Measurements from ENCODE around the gene TUNAR.

The TUNAR gene

GRCh38 chr14:95885866-95886265 is 9.2 kb downstream of the TUNAR start:
- FAIRE-seq (no peak), DNase-seq (ENCODE audit: insufficient read length, low spot score) (no peak)
- no peak for TF ChIP-seq POLR2A (IDR thresholded peaks at IDR 0.05; ENCODE audit: low read depth, low read length)
- TF ChIP-seq TAF1 (IDR thresholded peaks at IDR 0.05; ENCODE audit: low read depth, low read length): no peak
- no peak for TF ChIP-seq POU2F2 (IDR thresholded peaks at IDR 0.05; ENCODE audit: low read depth, low read length)
- TF ChIP-seq SPI1 (IDR thresholded peaks at IDR 0.05; ENCODE audit: low read depth, low read length): no peak
- no peak for TF ChIP-seq POLR2AphosphoS5 (IDR thresholded peaks at IDR 0.05; ENCODE audit: low read depth, low read length)
- TF ChIP-seq PAX5 (IDR thresholded peaks at IDR 0.05; ENCODE audit: insufficient read depth, low read length, severe bottlenecking): no peak

DNA sequence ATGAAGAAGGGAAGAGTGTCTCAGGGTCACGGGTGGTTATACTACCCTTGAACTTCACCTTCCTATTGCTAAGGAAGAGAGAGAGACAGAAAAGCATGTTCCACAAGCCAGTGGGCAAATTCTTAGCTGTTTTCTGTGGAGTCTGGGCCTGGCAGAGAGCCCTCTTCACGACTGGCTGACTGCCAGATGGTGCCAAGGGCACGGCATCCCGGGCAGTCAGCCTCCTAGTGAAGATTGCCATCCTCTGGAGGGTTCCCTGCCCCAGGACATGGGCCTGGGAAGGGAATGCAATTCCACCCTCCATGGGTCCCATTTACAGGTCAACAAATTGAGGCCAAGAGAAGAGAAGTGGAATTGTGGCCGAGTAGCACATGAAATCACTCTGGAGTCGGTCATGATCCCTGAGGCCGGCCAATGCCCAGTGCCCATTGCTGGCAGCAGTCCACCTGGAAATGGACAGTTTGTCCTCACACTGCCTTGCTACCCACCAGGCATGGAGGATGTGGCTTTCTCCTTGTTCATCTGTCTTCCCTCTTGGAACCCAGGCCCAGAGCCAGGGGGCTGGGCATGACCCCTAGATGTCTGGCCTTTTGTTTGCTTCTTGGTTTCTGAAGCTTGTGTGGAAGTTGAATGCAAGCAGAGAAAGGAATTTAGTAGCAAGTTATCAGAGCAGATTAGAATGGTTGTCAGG is 9.9 kb downstream of the TUNAR start:
- DNase-seq (ENCODE audit: insufficient read length, low spot score): no peak
- FAIRE-seq: no peak
- TF ChIP-seq POLR2AphosphoS5 (IDR thresholded peaks at IDR 0.05; ENCODE audit: low read depth, low read length) (no peak), SPI1 (IDR thresholded peaks at IDR 0.05; ENCODE audit: low read depth, low read length) (no peak), PAX5 (IDR thresholded peaks at IDR 0.05; ENCODE audit: insufficient read depth, low read length, severe bottlenecking) (no peak), POLR2A (IDR thresholded peaks at IDR 0.05; ENCODE audit: low read depth, low read length) (no peak), POU2F2 (IDR thresholded peaks at IDR 0.05; ENCODE audit: low read depth, low read length) (no peak), TAF1 (IDR thresholded peaks at IDR 0.05; ENCODE audit: low read depth, low read length) (no peak)

- no peak for DNase-seq (ENCODE audit: insufficient read length, low spot score)
- no peak for TF ChIP-seq POLR2A (IDR thresholded peaks at IDR 0.05; ENCODE audit: low read depth, low read length)
- no peak for TF ChIP-seq PAX5 (IDR thresholded peaks at IDR 0.05; ENCODE audit: insufficient read depth, low read length, severe bottlenecking)
- no peak for TF ChIP-seq SPI1 (IDR thresholded peaks at IDR 0.05; ENCODE audit: low read depth, low read length)
- TF ChIP-seq POU2F2 (IDR thresholded peaks at IDR 0.05; ENCODE audit: low read depth, low read length): no peak
- no peak for TF ChIP-seq TAF1 (IDR thresholded peaks at IDR 0.05; ENCODE audit: low read depth, low read length)
- TF ChIP-seq POLR2AphosphoS5 (IDR thresholded peaks at IDR 0.05; ENCODE audit: low read depth, low read length): no peak
- no peak for FAIRE-seq
Observed at GRCh38 chr14:95887351-95887750, 10.7 kb downstream of the TUNAR start.

- TF ChIP-seq PAX5 (IDR thresholded peaks at IDR 0.05; ENCODE audit: insufficient read depth, low read length, severe bottlenecking) (no peak), POLR2AphosphoS5 (IDR thresholded peaks at IDR 0.05; ENCODE audit: low read depth, low read length) (no peak), POU2F2 (IDR thresholded peaks at IDR 0.05; ENCODE audit: low read depth, low read length) (no peak), POLR2A (IDR thresholded peaks at IDR 0.05; ENCODE audit: low read depth, low read length) (no peak), SPI1 (IDR thresholded peaks at IDR 0.05; ENCODE audit: low read depth, low read length) (no peak), TAF1 (IDR thresholded peaks at IDR 0.05; ENCODE audit: low read depth, low read length) (no peak)
Observed at GRCh38 chr14:95889236-95889979, 12.8 kb downstream of the TUNAR start.

DNA sequence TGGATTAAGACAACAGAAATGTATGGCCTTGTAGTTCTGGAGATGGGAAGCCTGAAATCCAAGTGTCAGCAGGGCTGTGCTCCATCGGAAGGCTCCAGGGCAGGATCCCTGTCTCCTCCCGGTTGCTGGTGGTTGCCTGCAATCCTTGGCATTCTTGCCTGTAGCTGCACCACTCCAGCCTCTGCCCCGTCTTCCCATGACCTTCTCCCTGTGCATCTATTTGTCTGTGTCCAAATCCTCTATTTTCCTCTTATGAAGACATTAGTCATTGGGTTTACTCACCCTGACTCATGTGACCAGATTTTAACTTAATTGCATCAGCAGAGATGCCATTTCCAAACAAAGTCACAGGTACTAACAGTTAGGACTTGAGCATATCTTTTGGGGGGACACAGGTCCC is 15.1 kb downstream of the TUNAR start:
- FAIRE-seq (no peak), DNase-seq (ENCODE audit: insufficient read length, low spot score) (no peak)
- TF ChIP-seq POU2F2 (IDR thresholded peaks at IDR 0.05; ENCODE audit: low read depth, low read length): no peak
- no peak for TF ChIP-seq TAF1 (IDR thresholded peaks at IDR 0.05; ENCODE audit: low read depth, low read length)
- no peak for TF ChIP-seq PAX5 (IDR thresholded peaks at IDR 0.05; ENCODE audit: insufficient read depth, low read length, severe bottlenecking)
- TF ChIP-seq POLR2AphosphoS5 (IDR thresholded peaks at IDR 0.05; ENCODE audit: low read depth, low read length): no peak
- TF ChIP-seq SPI1 (IDR thresholded peaks at IDR 0.05; ENCODE audit: low read depth, low read length): no peak
- TF ChIP-seq POLR2A (IDR thresholded peaks at IDR 0.05; ENCODE audit: low read depth, low read length): no peak

More at GRCh38 chr14:95889236-95889979, 12.8 kb downstream of the TUNAR start:
- no peak for FAIRE-seq
- DNase-seq (ENCODE audit: insufficient read length, low spot score): no peak

- TF ChIP-seq POLR2AphosphoS5 (IDR thresholded peaks at IDR 0.05; ENCODE audit: low read depth, low read length) (no peak), POU2F2 (IDR thresholded peaks at IDR 0.05; ENCODE audit: low read depth, low read length) (no peak), SPI1 (IDR thresholded peaks at IDR 0.05; ENCODE audit: low read depth, low read length) (no peak), TAF1 (IDR thresholded peaks at IDR 0.05; ENCODE audit: low read depth, low read length) (no peak), PAX5 (IDR thresholded peaks at IDR 0.05; ENCODE audit: insufficient read depth, low read length, severe bottlenecking) (no peak), POLR2A (IDR thresholded peaks at IDR 0.05; ENCODE audit: low read depth, low read length) (no peak)
- no peak for FAIRE-seq
- no peak for DNase-seq (ENCODE audit: insufficient read length, low spot score)
Observed at GRCh38 chr14:95892142-95892541, 15.5 kb downstream of the TUNAR start.

DNA sequence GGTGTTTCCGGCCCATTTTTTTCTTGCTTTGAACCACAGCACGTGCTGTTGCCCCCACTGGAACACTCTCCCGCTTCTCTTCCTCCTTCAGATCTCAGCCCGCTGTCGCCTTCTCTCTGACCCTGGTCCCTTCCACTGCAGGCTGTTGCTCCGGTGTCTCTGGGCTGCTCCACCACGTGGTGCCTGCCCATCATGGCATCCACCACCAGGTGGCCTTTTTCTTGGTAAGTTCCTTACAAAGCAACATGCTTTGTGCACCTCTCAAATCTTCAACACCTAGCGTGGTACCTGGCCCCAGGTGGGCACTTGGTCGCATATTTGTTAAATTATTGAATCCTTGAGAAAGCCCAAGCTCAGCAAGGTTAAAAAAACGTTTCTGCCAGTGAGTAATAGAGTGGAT is 19.1 kb downstream of the TUNAR start:
- TF ChIP-seq SPI1 (IDR thresholded peaks at IDR 0.05; ENCODE audit: low read depth, low read length): no peak
- no peak for TF ChIP-seq POU2F2 (IDR thresholded peaks at IDR 0.05; ENCODE audit: low read depth, low read length)
- TF ChIP-seq POLR2A (IDR thresholded peaks at IDR 0.05; ENCODE audit: low read depth, low read length): no peak
- no peak for TF ChIP-seq POLR2AphosphoS5 (IDR thresholded peaks at IDR 0.05; ENCODE audit: low read depth, low read length)
- no peak for TF ChIP-seq TAF1 (IDR thresholded peaks at IDR 0.05; ENCODE audit: low read depth, low read length)
- TF ChIP-seq PAX5 (IDR thresholded peaks at IDR 0.05; ENCODE audit: insufficient read depth, low read length, severe bottlenecking): no peak
- DNase-seq (ENCODE audit: insufficient read length, low spot score) (no peak), FAIRE-seq (no peak)

- TF ChIP-seq PAX5 (IDR thresholded peaks at IDR 0.05; ENCODE audit: insufficient read depth, low read length, severe bottlenecking) (no peak), TAF1 (IDR thresholded peaks at IDR 0.05; ENCODE audit: low read depth, low read length) (no peak), POU2F2 (IDR thresholded peaks at IDR 0.05; ENCODE audit: low read depth, low read length) (no peak), SPI1 (IDR thresholded peaks at IDR 0.05; ENCODE audit: low read depth, low read length) (no peak), POLR2A (IDR thresholded peaks at IDR 0.05; ENCODE audit: low read depth, low read length) (no peak), POLR2AphosphoS5 (IDR thresholded peaks at IDR 0.05; ENCODE audit: low read depth, low read length) (no peak)
- FAIRE-seq (no peak), DNase-seq (ENCODE audit: insufficient read length, low spot score) (no peak)
Observed at GRCh38 chr14:95896498-95897135, 20.0 kb downstream of the TUNAR start.

- no peak for FAIRE-seq
- no peak for DNase-seq (ENCODE audit: insufficient read length, low spot score)
- TF ChIP-seq PAX5 (IDR thresholded peaks at IDR 0.05; ENCODE audit: insufficient read depth, low read length, severe bottlenecking): no peak
- no peak for TF ChIP-seq POLR2AphosphoS5 (IDR thresholded peaks at IDR 0.05; ENCODE audit: low read depth, low read length)
- TF ChIP-seq SPI1 (IDR thresholded peaks at IDR 0.05; ENCODE audit: low read depth, low read length): no peak
- no peak for TF ChIP-seq TAF1 (IDR thresholded peaks at IDR 0.05; ENCODE audit: low read depth, low read length)
- no peak for TF ChIP-seq POLR2A (IDR thresholded peaks at IDR 0.05; ENCODE audit: low read depth, low read length)
- TF ChIP-seq POU2F2 (IDR thresholded peaks at IDR 0.05; ENCODE audit: low read depth, low read length): no peak
Observed at GRCh38 chr14:95897280-95897679, 20.6 kb downstream of the TUNAR start.

Data from GM12891 (cell line).